CD4-positive, alpha-beta T cell treated with Interleukin-10 for 1 hour (primary cell): Measurements from ENCODE around the gene TSGA10IP.

Experiments used
- DNase-seq: peaks from one replicate; pipeline ENCODE4 v3.0.0-alpha.2; 2020

Gene TSGA10IP

DNA sequence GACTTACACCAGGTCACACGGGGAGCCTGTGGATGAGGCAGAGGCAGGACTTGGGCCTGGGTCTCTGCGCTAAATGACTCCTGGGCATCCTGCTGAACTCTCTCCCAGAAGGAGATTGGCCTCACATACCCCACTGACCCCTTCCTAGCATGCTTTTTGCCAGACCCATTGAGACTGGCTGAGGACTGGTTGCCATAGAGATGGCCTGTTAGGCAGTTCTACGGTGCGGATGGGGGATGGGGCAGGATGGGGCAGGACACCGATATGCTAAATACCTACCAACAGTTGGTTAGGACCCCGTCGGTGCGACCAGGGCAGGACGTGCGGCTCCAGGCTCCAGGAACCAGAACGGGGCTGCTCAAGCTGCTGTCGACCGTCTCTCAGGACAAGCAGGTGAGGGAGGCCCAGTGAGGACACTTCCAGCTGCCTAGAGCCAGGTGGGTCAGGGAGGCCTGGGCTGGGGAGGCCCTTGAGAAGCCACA lies at the start of gene TSGA10IP:
TSGA10IP (plus strand) TSS at position 51 of the 482 bp plus-strand sequence; CDS start at position 247, 196 bp downstream.
- no peak for DNase-seq

DNA sequence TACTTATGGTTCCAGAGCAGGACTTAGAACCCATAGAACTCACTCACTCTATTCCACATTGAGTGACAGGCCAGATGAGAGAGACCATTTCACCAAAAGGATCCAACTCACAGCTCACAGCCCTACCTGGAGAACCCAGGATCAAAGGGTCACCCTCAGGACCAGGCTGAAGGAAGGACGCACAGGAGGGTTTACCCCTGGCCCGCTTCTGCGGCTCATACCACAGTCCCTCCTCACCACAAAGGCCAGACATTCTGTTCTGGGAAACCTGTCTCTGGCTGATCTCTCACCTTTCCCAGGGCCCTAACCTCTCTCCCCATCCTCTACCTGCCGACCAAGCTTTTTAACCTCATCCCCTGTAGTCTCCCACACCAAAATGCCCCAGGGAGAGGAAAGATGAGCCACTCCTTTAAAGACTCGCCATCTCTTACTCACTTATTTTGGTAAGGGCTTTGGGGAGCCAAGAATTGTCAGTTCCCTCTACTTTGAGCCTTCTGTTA lies 49.7 kb upstream of the TSGA10IP start:
- no peak for DNase-seq

DNA sequence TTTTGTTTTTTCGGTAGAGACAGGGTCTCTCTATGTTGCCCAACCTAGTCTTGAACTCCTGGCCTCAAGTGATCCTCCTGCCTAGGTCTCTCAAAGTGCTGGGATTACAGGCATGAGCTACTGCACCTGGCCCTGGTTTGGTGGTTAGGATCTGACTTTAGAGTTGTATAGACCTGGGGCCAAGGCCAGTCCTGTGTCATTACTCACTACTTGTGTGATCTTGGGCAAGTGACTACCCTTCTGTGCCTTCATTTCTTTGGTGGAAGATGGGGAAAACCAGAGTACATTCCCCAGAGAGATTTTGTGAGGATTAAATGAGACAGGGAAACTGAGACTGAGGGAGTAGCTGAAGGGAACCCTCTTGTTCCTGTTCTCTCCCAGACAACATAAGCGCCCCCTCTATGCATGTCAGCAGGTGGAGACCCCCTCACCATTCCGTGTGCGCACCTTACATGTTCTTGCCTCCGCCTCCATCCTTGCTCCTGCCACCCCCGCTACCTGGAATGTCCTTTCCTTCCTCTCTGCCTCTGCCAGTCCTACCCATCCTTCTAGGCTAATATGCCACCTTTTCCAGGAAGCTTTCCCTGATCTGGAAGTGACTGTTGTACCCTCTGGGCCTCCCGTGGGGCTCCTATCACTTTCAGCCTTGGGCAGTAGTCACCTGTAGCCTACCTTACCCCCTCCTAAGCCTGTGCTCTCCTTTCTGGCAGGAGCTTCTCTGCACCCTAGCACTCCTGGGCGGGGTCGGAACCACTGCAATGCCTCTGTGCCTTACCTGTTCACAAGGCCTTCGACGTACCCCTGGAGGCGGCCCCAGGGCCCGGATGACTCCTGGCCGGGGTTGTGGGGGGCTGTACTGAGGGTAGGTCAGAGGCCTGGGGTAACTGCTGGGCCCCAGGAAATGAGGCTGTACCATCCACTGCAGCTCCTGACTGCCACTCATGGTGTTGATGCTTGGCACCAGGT lies 49.0 kb upstream of the TSGA10IP start:
- DNase-seq = no peak

DNA sequence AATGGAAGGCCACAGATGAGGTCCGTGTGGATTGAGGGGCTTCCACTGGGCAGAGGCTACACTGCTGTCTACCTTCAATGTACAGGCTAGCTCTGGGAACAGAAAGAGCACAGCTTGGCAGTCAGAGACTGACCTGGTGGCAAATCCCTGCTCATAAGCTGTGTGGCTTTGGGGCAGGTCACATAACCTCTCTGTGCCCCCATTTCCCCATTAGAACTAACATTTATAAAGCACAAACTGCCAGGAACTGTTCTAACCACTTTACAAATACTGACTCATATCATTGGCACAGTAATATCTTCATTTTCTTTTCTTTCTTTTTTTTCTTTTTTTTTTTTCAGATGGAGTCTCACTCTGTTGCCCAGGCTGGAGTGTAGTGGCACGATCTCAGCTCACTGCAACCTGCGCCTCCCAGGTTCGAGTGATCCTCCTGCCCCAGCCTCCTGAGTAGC lies 48.2 kb upstream of the TSGA10IP start:
- DNase-seq = no peak

DNA sequence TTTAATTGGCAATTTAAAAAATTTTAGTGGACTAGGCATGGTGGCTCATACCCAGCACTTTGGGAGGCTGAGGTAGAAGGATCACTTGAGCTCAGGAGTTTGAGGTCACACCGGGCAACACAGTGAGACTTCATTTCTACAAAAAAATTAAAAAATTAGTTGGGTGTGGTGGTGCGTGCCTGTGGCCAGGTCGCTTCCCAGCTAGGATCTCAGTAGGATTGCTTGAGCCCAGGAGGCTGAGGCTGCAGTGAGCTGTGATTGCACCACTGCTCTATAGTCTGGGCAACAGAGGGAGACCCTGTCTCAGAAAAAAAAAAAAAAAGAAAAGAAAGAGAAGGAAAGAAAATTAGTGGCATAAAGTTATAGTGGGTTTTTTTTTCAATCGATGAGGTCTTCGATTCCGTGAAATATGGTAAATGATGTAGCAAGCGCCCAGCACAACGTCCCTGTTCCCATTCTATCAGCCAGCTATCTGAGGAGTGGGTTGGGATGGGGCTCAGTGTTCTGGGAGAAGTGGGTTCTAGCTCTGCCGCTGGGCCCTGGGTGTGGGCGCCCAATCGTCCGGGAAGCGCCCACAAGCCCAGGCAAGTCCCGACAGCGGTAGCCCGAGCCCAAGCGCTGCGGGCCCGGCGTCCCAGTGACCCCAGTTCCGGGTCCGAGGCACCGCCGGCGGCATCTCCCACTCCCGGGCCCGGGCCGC lies 46.5 kb upstream of the TSGA10IP start:
- no peak for DNase-seq

DNA sequence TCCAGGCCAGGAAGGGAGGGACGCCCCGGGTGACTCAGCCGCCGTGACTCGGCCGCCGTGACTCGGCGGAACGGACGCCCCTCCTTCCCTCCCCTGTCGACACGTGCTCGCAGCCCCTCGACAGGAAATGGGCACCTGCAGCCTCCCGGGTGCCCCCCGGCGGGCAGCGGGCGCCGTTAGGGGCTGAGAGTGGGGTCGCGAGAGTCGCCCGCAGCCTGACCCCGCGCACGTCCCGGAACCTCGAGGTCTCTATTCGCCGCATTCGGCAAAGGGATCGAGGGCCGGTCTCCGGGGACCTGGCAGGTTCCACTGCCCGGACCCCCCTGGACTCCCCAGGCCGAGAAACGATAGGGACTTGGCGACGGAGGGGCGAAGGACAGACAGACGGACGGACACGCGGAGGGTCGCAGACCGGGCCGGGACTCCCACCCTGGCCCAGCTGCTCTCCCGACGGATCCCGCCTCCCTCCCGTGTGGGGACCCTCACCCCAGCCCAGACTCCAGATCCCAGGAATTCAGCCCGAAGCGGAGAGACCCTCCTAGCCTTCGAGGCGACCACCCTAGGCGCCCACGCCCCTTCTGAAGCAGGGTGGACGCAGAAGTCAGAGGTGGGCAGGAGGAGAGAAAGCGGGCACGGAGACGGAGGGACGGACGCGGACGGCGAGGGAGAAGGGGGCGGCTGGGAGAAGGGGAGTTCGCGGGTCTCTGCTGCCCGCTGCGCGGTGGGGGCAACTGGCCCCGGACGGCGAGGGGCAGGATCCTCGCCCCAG lies 45.7 kb upstream of the TSGA10IP start:
- DNase-seq = peak; percentile 58

DNA sequence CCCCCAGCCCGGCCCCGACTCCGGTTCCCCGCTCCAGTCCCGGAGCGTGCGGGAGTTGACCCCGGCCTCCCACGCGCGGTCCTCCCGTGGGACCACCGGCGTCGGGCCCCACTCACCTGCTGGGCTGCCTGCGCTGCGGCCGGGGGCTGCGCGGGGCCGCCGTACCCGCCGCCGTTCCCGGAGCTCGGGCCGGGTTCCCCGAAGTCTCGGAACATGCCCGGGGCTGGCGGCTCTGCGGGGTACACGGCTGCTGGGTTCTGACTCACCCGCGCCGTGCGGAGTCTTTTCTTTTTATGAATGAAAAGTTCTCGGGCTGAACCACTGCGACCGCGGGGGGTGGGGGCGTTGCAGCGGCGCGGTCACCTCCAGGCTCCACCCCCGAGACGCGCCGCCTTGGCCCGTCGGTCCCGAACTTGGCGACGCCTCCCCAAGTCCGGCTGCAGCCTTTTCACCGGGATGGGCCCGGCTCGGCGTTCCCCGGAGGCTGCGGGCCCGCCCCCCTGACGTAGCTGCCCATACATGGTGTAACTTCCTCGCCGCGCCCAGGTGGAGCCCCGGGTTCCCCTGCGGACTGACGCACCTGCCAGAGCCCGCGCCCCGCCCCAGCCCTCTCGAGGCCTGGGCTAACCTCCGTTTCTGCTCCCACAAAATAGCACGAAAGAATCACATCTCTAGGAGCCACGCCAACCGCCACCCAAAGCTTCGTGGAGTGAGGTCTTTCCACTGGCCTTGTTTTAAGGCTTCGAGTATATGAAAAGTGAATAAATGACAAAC lies 45.0 kb upstream of the TSGA10IP start, which contains the start of gene FOSL1:
FOSL1 (minus strand) TSS at position 264 of the 774 bp plus-strand sequence; CDS start at position 215, 49 bp downstream.
- DNase-seq = peak; percentile 97

DNA sequence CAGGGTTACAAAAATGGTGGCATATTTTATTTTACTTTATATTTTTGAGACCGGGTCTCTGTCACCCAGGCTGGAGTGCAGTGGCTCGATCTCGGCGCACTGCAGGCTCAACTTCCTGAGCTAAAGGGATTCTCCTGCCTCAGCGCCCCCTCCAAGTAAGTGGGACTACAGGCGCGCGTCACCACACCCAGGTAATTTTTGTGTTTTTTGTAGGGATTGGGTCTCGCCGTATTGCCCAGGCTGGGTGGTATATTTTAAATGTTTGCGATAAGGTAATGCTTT lies 44.4 kb upstream of the TSGA10IP start:
- DNase-seq = no peak

DNA sequence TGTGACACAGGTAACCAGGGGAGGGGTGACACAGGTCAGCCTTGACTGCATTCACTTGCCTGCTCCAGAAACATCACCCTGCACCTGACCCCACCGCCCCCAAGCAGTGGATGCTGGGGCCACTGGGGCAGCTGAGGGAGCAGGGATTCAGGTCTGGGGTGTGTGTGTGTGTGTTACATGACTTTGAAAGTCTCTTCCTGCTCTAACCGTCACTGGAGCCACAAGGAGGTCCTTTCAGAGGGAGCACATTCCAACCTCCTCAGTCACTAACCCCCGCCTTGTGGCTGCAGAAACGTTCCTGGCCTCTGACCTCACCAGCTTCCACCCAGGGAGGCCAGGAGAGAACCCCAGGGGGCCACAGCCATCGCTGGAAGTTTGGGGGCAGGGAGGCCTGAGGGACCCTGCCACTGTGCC lies 42.2 kb upstream of the TSGA10IP start:
- DNase-seq = no peak

DNA sequence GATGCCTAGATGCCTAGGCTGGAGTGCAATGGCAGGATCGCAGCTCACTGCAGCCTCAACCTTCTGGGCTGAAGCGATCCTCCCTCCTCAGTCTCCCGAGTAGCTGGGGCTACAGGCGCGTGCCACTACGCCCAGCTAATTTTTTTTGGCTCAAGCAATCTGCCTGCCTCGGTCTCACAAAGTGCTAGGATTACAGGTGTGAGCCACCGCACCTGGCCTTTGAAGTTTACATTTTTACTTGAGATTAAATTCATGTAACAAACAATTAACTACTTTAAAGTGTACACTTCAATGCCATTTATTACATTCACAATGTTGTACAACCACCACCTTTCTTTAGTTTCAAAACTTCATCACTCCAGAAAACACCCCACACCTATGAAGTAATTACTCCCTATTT lies 41.6 kb upstream of the TSGA10IP start:
- no peak for DNase-seq

DNA sequence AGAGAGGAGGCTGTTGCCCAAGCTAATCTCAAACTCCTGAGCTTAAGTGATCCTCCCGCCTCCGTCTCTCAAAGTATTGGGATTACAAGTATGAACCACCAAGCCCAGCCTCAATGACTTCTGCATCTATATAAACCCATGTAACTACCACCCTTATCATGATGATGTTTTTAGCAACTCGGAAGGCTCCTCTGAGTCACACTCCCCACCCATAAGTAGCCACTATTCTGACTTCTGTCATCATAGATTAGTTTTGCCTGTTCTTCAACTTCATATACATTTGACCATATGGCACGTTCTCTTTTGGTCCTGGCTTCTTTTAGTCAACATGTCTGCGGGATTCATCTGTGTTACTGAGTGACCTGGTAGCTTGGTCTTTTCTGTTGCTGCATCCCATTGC lies 38.7 kb upstream of the TSGA10IP start:
- DNase-seq = no peak

DNA sequence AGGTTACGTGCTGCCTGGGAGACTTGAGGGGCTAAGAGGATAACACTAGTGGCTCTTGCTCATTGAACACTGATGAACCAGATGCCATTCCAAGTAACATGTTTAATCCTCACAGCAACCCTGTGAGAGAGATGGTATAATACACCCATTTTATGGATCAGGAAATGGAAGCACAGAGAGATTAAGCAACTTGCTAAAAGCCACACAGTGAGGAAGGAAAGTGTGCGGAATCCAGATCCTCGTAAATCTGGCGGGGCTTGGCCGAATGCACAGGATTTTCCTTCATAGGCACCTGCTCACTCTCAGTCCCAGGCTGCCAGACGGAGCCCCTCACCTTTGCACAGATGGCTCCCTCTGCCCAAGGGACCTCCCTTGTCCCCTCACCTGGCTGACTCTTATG lies 37.4 kb upstream of the TSGA10IP start:
- DNase-seq = no peak

DNA sequence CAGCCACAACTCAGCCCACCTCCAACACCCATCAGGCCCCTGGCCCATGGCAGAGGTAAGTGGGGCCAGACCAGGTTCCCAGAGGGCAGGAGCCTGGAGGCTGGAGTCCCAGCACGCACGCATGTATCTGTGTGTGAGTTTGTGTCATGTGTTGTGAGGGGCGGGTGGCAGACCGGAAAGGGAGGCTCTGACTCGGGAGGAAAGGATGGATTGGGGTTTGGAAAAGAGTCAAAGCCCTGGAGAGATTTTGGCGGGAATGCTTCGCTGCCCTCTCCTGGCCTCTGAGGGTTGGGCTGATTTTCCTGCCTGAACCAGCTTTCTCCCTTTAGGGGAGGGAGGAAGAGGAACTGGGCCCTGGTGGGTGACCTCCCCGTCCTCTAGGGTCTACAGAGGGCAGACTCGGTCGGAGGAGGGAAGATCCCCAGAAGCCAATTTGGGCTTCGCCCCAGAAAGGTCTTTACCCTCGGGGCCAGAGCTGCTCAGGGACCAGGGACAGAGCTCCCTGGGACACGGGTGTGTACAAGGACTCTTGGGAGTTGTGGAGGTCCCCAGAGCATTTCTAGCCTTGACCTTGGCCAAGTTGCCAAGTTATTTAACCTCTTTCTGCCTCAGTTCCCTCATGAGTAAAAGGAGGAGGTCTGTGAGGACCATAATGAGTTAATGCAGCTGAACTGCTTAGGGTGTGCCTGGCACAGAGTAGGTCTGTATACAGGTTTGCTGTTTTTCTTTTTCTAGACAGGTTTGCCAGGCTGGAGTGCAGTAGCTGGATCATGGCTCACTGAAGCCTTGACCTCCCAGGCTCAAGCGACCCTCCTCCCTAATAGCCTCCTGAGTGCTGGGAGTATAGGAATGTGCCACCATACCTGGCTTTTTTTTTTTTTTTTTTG lies 33.4 kb upstream of the TSGA10IP start:
- DNase-seq = no peak

DNA sequence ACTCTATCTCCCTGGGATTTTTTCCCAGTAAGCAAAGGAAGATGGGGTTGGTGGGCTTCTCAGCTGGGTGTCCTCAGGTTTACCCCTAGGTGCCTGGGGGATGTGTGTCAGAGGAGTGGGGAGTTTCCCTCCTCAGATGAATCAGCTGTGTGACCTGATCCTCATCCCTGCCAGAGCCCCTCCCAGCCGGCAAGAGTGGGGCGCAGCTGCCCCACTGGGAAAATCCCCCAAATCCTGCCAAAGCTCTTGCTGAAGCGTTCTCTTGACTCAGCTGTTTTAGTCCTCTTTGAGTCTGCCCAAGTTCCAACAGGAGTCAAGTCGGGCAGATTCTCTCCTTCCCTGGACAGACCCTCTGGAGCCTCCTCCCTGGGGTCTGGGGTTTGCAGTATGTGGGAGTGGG lies 32.4 kb upstream of the TSGA10IP start:
- no peak for DNase-seq

DNA sequence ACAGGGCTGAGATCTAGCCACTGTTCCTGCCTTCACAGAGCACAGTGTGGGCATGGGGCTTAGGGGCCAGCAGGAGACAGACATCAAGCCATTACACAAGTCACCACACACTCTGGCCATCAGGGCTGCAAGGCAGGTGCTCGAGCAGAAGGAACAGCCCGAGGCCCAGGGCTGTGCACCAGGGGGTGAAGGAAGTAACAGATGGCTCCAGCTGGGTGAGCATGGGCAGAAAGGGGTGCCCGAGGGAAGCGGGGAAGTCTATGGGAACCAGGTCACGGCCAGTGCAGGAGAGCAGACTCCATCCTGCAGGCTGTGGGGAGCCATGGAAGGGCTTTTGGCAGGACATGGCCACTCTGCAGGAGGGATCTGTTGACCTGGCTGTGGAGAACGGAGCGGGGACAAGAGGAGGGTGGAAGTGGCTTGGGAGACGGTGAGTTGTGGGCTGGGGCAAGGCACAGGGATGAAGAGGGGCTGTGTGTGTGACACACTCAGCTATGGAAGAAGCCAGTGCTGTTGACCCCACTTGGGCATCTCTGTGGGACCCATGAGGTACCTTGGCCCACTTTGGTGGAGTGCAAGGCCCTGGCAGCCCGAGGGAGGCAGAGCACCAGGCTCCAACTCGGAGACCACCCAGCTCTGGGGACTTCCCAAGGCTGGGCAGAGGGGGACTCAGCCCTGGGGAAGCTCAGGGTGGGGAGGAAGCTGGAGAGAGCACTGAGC lies 30.0 kb upstream of the TSGA10IP start:
- no peak for DNase-seq

DNA sequence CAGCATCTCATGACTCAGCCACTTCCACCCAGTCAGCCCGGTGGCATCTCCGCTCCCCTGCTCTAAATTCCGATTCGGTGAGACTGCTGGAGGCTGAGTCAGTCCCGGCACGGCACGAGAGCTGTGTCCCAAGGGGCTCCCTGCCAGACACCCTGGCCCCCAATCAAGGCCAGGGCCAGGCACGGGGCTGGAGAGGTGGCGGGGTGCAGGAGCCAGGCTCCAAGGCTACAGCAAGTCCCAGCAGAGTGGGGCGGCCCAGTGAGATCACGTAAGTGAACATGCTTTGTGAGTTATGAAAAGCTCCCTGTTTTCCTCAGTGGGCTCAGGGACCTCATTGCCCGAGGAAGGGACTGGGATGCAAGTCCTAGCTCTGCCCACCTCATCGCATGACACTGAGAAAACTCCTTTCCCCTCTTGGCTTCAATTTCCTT lies 29.4 kb upstream of the TSGA10IP start:
- no peak for DNase-seq

DNA sequence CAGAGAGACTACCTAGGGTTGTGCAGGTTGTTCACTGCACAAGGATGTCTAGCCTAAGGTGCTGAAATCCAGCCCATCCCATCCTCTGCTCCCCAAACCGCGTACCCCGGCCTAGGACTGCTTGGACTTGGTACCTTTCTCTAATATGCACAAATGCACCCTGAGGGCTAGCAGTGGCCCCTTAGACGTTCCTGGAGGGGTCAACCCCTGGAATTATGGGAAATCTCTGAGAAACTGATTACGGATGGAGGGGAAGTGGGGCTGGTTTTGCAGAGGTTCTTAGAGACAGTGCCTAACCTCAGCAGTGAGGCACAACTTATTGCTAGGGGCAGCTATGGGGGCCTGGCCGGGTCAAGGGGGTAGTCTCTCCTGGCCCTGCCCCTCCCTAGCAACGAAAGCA lies 28.9 kb upstream of the TSGA10IP start:
- no peak for DNase-seq

DNA sequence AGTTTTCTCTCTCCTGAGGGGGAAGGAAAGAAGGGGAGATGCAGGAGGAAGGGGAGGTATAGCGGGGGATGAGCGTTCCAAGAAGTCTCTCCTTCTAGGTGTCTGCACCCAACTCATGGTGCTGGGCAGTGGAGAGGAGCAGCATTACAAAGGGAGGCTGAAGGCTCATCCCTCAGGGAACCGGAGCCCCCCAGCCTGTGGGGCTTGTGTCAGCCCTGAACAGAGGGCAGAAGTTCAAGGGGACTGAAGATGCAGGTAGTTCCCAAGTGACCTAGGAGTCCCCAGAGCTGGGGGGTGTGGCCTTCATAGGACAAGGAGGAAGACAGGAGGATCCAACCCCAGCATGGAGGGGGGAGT lies 28.2 kb upstream of the TSGA10IP start:
- no peak for DNase-seq

DNA sequence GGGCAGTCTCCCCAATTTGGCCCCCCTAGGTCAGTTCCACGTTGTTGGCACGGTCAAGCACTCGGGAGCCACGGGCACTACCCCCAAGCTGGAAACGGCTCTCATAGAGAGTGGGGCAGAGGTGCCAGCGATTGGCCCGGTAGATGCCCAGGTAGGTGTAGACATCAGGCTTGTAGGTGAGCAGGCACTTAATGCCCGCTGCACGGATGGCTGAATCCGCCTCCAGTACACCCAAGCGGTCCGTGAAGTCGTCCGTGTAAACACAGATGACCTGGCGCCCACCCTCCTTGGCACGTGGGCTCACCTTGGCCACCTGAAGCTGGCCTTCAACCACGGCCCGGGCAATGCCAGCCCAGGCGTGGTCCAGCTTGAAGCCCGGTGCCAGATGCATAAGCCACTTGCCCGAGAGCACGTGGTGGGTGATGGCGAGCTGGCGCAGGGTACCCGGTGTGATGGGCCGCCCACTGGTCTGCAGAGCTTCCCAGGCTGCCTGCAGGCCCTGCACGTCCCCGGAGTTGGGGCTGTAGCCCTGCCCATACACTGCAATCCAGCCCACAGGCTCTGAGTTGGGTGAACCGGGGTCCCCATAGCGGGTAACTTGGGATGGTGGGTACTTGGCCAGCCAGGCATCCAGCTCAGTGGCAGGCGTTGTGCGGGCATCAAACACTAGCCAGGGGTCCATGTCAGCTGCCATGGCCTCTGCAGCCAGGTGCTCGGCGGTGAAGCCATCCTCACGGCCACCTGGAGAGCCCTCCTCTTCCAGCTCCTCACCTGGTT lies 27.7 kb upstream of the TSGA10IP start:
- DNase-seq = no peak
